HCT116 (cell line): ENCODE measurements around the gene USP30. TPM values are rescaled to one million over a fixed set of nuclear protein-coding genes. Genes with fewer than 3 reads are reported as not detected.

Source experiments
- ATAC-seq: fragments of 200-7000 bp; cut with Tn5 transposase; 2 replicates; pipeline ENCODE4 v1.9.1; 2020; ENCODE audit warnings: mild to moderate bottlenecking, moderate library complexity
- Bru-seq: library from RNA; stranded (reverse); fragments of 400-500 nt; gene quantifications from one replicate; lab custom pipeline; 2021; lab: Mats Ljungman, UMichigan
- BruChase-seq, 2 experiments: library from RNA; stranded (reverse); fragments of 400-500 nt; gene quantifications; one replicate each; lab custom pipeline; 2021; lab: Mats Ljungman, UMichigan
- BruUV-seq: library from RNA; stranded (reverse); fragments of 400-500 nt; replicated peaks from 2 replicates; lab custom pipeline; 2021; lab: Mats Ljungman, UMichigan
- CTCF ChIA-PET: fragments of 300-600 bp; sonication (Branson Sonifier 250); formaldehyde crosslinking; loops from one replicate; lab custom pipeline; 2021; ENCODE audit warnings: antibody characterized with exemption; lab: Charles Lee
- POLR2A ChIA-PET: fragments of 300-600, 350-600 bp; sonication (Branson Sonifier 250); formaldehyde crosslinking; loops from one replicate; lab custom pipeline; 2021; ENCODE audit warnings: antibody characterized with exemption; lab: Charles Lee
- RAD21 ChIA-PET, 2 experiments: fragments of 300-600 bp; sonication (Branson Sonifier 250); formaldehyde crosslinking; loops; one replicate each; lab custom pipeline; 2023; ENCODE audit warnings: low total read pairs in 2 of 2; ENCODE audit not compliant: uncharacterized antibody in 2 of 2, unreplicated experiment in 2 of 2, low non-redundant PET in 1 of 2; lab: Charles Lee
- DNase-seq: peaks from one replicate; pipeline ENCODE4 v3.0.0-alpha.2; 2010; ENCODE audit warnings: low read depth, low spot score
- H2AFZ ChIP-seq: fragments of 200-600 bp; shearing (Covaris generic), sonication (generic); 2 replicates; pipeline ENCODE4 v1.6.1; 2017; ENCODE audit warnings: low read depth, mixed run types, mixed read lengths, antibody characterized with exemption, low read length; ENCODE audit not compliant: poor library complexity, severe bottlenecking
- H3K27ac ChIP-seq: 2 replicates; pipeline ENCODE4 v1.5.1; 2012; ENCODE audit warnings: low read depth, low read length
- H3K27me3 ChIP-seq: fragments of 200-600 bp; sonication (generic); 2 replicates; pipeline ENCODE4 v1.6.1; 2016; ENCODE audit warnings: mixed run types, low read length, mixed read lengths; ENCODE audit not compliant: insufficient read depth
- H3K36me3 ChIP-seq, 2 experiments: fragments of 200-500 bp in 1 of 2; fragments of 200-600 bp in 1 of 2; sonication (Bioruptor generic) in 1 of 2; sonication (generic) in 1 of 2; 2 replicates each; pipeline versions ENCODE4 v1.5.1 to v1.6.1; 2014 to 2016; ENCODE audit warnings: low read length in 2 of 2, inconsistent platforms in 1 of 2, mixed read lengths in 1 of 2, mixed run types in 1 of 2; ENCODE audit not compliant: insufficient read depth in 2 of 2, control insufficient read depth in 1 of 2
- H3K4me1 ChIP-seq, 2 experiments: fragments of 200-600 bp in 1 of 2; sonication (generic) in 1 of 2; 2 replicates each; pipeline versions ENCODE4 v1.5.1 to v1.6.1; 2012 to 2017; ENCODE audit warnings: low read length in 2 of 2, inconsistent platforms in 1 of 2, mild to moderate bottlenecking in 1 of 2, mixed read lengths in 1 of 2, mixed run types in 1 of 2, moderate library complexity in 1 of 2; ENCODE audit not compliant: insufficient read depth in 2 of 2, control insufficient read depth in 1 of 2
- H3K4me2 ChIP-seq: fragments of 200-600 bp; sonication (generic); 2 replicates; pipeline ENCODE4 v1.6.1; 2017; ENCODE audit warnings: mixed run types, low read length, mixed read lengths
- H3K4me3 ChIP-seq, 2 experiments: fragments of 200-600 bp in 1 of 2; sonication (generic) in 1 of 2; replicated peaks in 1 of 2; 2 replicates each; pipeline ENCODE4 v1.5.1; 2011 to 2016; ENCODE audit warnings: low read length in 2 of 2, control low read depth in 1 of 2, low read depth in 1 of 2, mild to moderate bottlenecking in 1 of 2, mixed read lengths in 1 of 2, mixed run types in 1 of 2
- H3K79me2 ChIP-seq: fragments of 200-600 bp; sonication (generic); 2 replicates; pipeline ENCODE4 v1.6.1; 2017; ENCODE audit warnings: mild to moderate bottlenecking, mixed run types, low read length, moderate library complexity, mixed read lengths; ENCODE audit not compliant: insufficient read depth
- H3K9ac ChIP-seq: fragments of 200-600 bp; sonication (generic); 2 replicates; pipeline ENCODE4 v1.6.1; 2016; ENCODE audit warnings: low read length, mixed read lengths
- H3K9me2 ChIP-seq: fragments of 200-600 bp; sonication (generic), shearing (Covaris generic); 2 replicates; pipeline ENCODE4 v1.6.1; 2017; ENCODE audit warnings: mixed run types, mild to moderate bottlenecking, moderate library complexity; ENCODE audit not compliant: insufficient read depth
- H3K9me3 ChIP-seq, 2 experiments: fragments of 200-500 bp in 1 of 2; fragments of 200-600 bp in 1 of 2; sonication (Bioruptor generic) in 1 of 2; sonication (generic) in 1 of 2; 2 replicates each; pipeline ENCODE4 v1.6.1; 2014 to 2017; ENCODE audit warnings: low read length in 2 of 2, mixed read lengths in 2 of 2, inconsistent platforms in 1 of 2, low read depth in 1 of 2, mild to moderate bottlenecking in 1 of 2, mixed run types in 1 of 2, moderate library complexity in 1 of 2; ENCODE audit not compliant: control insufficient read depth in 1 of 2, insufficient read depth in 1 of 2
- H4K20me1 ChIP-seq: fragments of 200-600 bp; sonication (generic), shearing (Covaris generic); 2 replicates; pipeline ENCODE4 v1.6.1; 2017; ENCODE audit warnings: mixed run types, mild to moderate bottlenecking, moderate library complexity; ENCODE audit not compliant: insufficient read depth
- ATF3 ChIP-seq: IDR thresholded peaks from 2 replicates; pipeline ENCODE4 v1.6.1; 2012
- CBX3 ChIP-seq: IDR thresholded peaks from 2 replicates; pipeline ENCODE4 v1.6.1; 2012; ENCODE audit warnings: low read depth
- CEBPB ChIP-seq: IDR thresholded peaks from 2 replicates; pipeline ENCODE4 v1.6.1; 2012; ENCODE audit warnings: low read depth
- CTCF ChIP-seq, 3 experiments: fragments of 200-600 bp in 1 of 3; sonication (generic) in 1 of 3; IDR thresholded peaks in 2 of 3; conservative IDR thresholded peaks in 1 of 3; 2 replicates each; pipeline ENCODE4 v1.5.1; 2012 to 2017; ENCODE audit warnings: low read depth in 2 of 3, low read length in 2 of 3, antibody characterized with exemption in 1 of 3, borderline replicate concordance in 1 of 3, control low read depth in 1 of 3, mild to moderate bottlenecking in 1 of 3, mixed read lengths in 1 of 3, mixed run types in 1 of 3, moderate library complexity in 1 of 3; ENCODE audit not compliant: insufficient read depth in 1 of 3
- EGR1 ChIP-seq: IDR thresholded peaks from 2 replicates; pipeline ENCODE4 v1.6.1; 2012; ENCODE audit warnings: low read depth
- ELF1 ChIP-seq: IDR thresholded peaks from 2 replicates; pipeline ENCODE4 v1.6.1; 2012; ENCODE audit warnings: low read depth, borderline replicate concordance
- EZH2 ChIP-seq: fragments of 200-600 bp; sonication (generic); IDR thresholded peaks from 2 replicates; pipeline ENCODE4 v1.6.1; 2017; ENCODE audit warnings: antibody characterized with exemption, mixed run types
- EZH2phosphoT487 ChIP-seq: fragments of 200-600 bp; IDR thresholded peaks from 2 replicates; pipeline ENCODE4 v1.6.1; 2018; ENCODE audit warnings: antibody characterized with exemption, borderline replicate concordance
- FOSL1 ChIP-seq: IDR thresholded peaks from 2 replicates; pipeline ENCODE4 v1.6.1; 2012; ENCODE audit warnings: low read depth
- JUND ChIP-seq: IDR thresholded peaks from 2 replicates; pipeline ENCODE4 v1.6.1; 2012
- MAX ChIP-seq: IDR thresholded peaks from 2 replicates; pipeline ENCODE4 v1.6.1; 2012
- POLR2A ChIP-seq: IDR thresholded peaks from 2 replicates; pipeline ENCODE4 v1.7.0; 2011; ENCODE audit warnings: borderline replicate concordance; ENCODE audit not compliant: insufficient read depth, insufficient read length; ENCODE audit errors: extremely low read depth
- POLR2AphosphoS5 ChIP-seq: IDR thresholded peaks from 2 replicates; pipeline ENCODE4 v1.6.1; 2011; ENCODE audit warnings: mild to moderate bottlenecking, low read depth, low read length, moderate library complexity
- RAD21 ChIP-seq: IDR thresholded peaks from 2 replicates; pipeline ENCODE4 v1.6.1; 2012; ENCODE audit warnings: low read depth, mild to moderate bottlenecking
- SIN3A ChIP-seq: IDR thresholded peaks from 2 replicates; pipeline ENCODE4 v1.6.1; 2012; ENCODE audit warnings: low read depth
- SP1 ChIP-seq: IDR thresholded peaks from 2 replicates; pipeline ENCODE4 v1.6.1; 2012; ENCODE audit warnings: low read depth
- SRF ChIP-seq: IDR thresholded peaks from 2 replicates; pipeline ENCODE4 v1.6.1; 2012; ENCODE audit warnings: low read depth
- TCF7L2 ChIP-seq: IDR thresholded peaks from 2 replicates; pipeline ENCODE4 v1.7.0; 2011; ENCODE audit warnings: borderline replicate concordance, inconsistent platforms; ENCODE audit not compliant: insufficient read depth, insufficient read length; ENCODE audit errors: extremely low read depth
- YY1 ChIP-seq: IDR thresholded peaks from 2 replicates; pipeline ENCODE4 v1.6.1; 2011; ENCODE audit warnings: low read length, low read depth, moderate library complexity, mild to moderate bottlenecking; ENCODE audit not compliant: insufficient replicate concordance; ENCODE audit errors: extremely low read depth
- ZBTB33 ChIP-seq: IDR thresholded peaks from 2 replicates; pipeline ENCODE4 v1.6.1; 2011; ENCODE audit warnings: mild to moderate bottlenecking, low read length, moderate library complexity; ENCODE audit not compliant: insufficient replicate concordance; ENCODE audit errors: extremely low read depth
- ZFX ChIP-seq: fragments of 450-650 bp; IDR thresholded peaks from 2 replicates; pipeline ENCODE4 v1.6.1; 2017
- ZNF274 ChIP-seq: fragments of 200-500 bp; sonication (Bioruptor generic); IDR thresholded peaks from 2 replicates; pipeline ENCODE4 v1.6.1; 2014; ENCODE audit warnings: mild to moderate bottlenecking, low read depth, low read length, inconsistent platforms
- intact Hi-C: fragments of 100-400 bp; cut with micrococcal nuclease; formaldehyde crosslinking; loops from 2 replicates; pipeline ENCODE4 v1.10.0; 2022
- long read RNA-seq: library from polyadenylated mRNA; unstranded; transcript quantifications from one replicate; pipeline ENCODE4 v2.0.0, GENCODE V29; 2021; ENCODE audit not compliant: unreplicated experiment
- polyA plus RNA-seq: library from polyadenylated mRNA; unstranded; fragments of >200 nt; gene quantifications from 2 replicates; pipeline ENCODE4 v1.2.1, GENCODE V29; 2012; ENCODE audit warnings: missing spikeins
- total RNA-seq: library from RNA; stranded (reverse); gene quantifications from one replicate; pipeline ENCODE4 v1.2.1, GENCODE V29; 2021; ENCODE audit not compliant: unreplicated experiment

The USP30 gene
- total RNA-seq: 9.2 TPM
- polyA plus RNA-seq: 7.0 and 8.2 TPM in 2 replicates
- Bru-seq, nascent RNA: percentile 46 among the genes with signal in this experiment
- percentile 47 among the genes with signal in this experiment for BruChase-seq, experiment 1, labeled RNA remaining after a 6-hour chase
- percentile 56 among the genes with signal in this experiment for BruChase-seq, experiment 2, labeled RNA remaining after a 2-hour chase
- long read RNA-seq, transcript USP30-201 (13 exons, 3,742 nt): major isoform, 6 of 17 reads
- long read RNA-seq, partial matches to known transcripts: 5 of 17 reads
- long read RNA-seq, other reads (novel, unspliced or antisense): 5 of 17 reads

- Histone ChIP-seq H3K4me2 (peak within 1 kb of the TSS; percentile 98), H3K27ac (peak within 1 kb of the TSS; percentile 68; the same call in 1 of the 2 replicates), H4K20me1 (no peaks in the 10 kb centered on the region), H3K27me3 (no peaks in the 10 kb centered on the region), H3K36me3 (no peaks in the 10 kb centered on the region), H3K9ac (peak within 1 kb of the TSS; percentile 63), H3K4me1 (peaks cover 6 to 13% of the 10 kb centered on the region in 2 experiments; a peak in 2 of 4 replicates), H3K79me2 (no peaks in the 10 kb centered on the region), H3K9me2 (no peaks in the 10 kb centered on the region), H3K4me3 (peak within 1 kb of the TSS; percentile 79 to 91), H2AFZ (peak within 1 kb of the TSS; percentile 78), H3K9me3 (no peaks in the 10 kb centered on the region)
- peak; percentile 91 for ATAC-seq
- ChIA-PET CTCF (no interaction called here), RAD21 (no interaction called here), POLR2A (no interaction called here)
- intact Hi-C loops: no loop called here
- DNase-seq: peak; percentile 76
- TSS peak; percentile 55 for BruUV-seq
- TF ChIP-seq MAX (peak; percentile 79), CBX3 (peak; percentile 98), RAD21 (no peak), POLR2AphosphoS5 (peak; percentile 67), JUND (no peak), ZFX (peak; percentile 68), ELF1 (peak; percentile 44; the same call in 1 of the 2 replicates), POLR2A (no peak), YY1 (peak; percentile 86), SIN3A (peak; percentile 95), EZH2 (no peak), ZBTB33 (peak; percentile 58), CTCF (IDR thresholded peaks at IDR 0.05 in 2 of 3, conservative IDR thresholded peaks at IDR 0.05 in 1 of 3; ENCODE audit: borderline replicate concordance in 1 of 3, insufficient read depth in 1 of 3, low read depth in 2 of 3, low read length in 2 of 3) (no peak), SP1 (peak; percentile 73), EZH2phosphoT487 (no peak), SRF (peak; percentile 85), EGR1 (0 out of 2 replicates have a peak, but pooled peaks have one; percentile 49), FOSL1 (no peak), TCF7L2 (no peak), CEBPB (no peak; the same call in 1 of the 2 replicates), ZNF274 (no peak), ATF3 (no peak)
Measured at GRCh38 chr12:109052414-109053323, at the start of gene USP30. Gene USP30, plus strand, starts transcription at chr12:109052576. Its CDS starts 103 bp downstream, at chr12:109052679.
